Endothelial cell of umbilical vein (primary cell): Measurements from ENCODE around the gene ZDHHC14.

ENCODE experiments used
- CTCF ChIP-seq, 2 donors: IDR thresholded peaks; 1 replicate in 1 of 2; 2 replicates in 1 of 2; pipeline ENCODE4 v1.5.1; 2011; ENCODE audit warnings: low read length in 2 of 2, mild to moderate bottlenecking in 2 of 2, moderate library complexity in 2 of 2, control low read depth in 1 of 2, inconsistent platforms in 1 of 2, low read depth in 1 of 2; ENCODE audit not compliant: insufficient read depth in 1 of 2; ENCODE audit errors: extremely low read depth in 1 of 2
- EZH2 ChIP-seq: IDR thresholded peaks from 2 replicates; pipeline ENCODE4 v1.6.1; 2012; ENCODE audit warnings: borderline replicate concordance, low read depth, mild to moderate bottlenecking, moderate library complexity, low read length, inconsistent platforms; ENCODE audit not compliant: severe bottlenecking
- FOS ChIP-seq: IDR thresholded peaks from 2 replicates; pipeline ENCODE4 v1.6.1; 2011; ENCODE audit warnings: mild to moderate bottlenecking, low read length, moderate library complexity, borderline replicate concordance; ENCODE audit not compliant: insufficient read depth
- GATA2 ChIP-seq: IDR thresholded peaks from 2 replicates; pipeline ENCODE4 v1.7.0; 2011; ENCODE audit warnings: low read depth, mild to moderate bottlenecking, moderate library complexity, mixed read lengths, low read length; ENCODE audit not compliant: insufficient read length, insufficient read depth
- POLR2A ChIP-seq: IDR thresholded peaks from 2 replicates; pipeline ENCODE4 v1.6.1; 2012; ENCODE audit warnings: low read depth, mild to moderate bottlenecking, control low read depth, low read length
- POLR2AphosphoS5 ChIP-seq: IDR thresholded peaks from 2 replicates; pipeline ENCODE4 v1.6.1; 2012; ENCODE audit warnings: low read depth, mild to moderate bottlenecking, control low read depth, low read length, moderate library complexity; ENCODE audit not compliant: insufficient read depth

DNA sequence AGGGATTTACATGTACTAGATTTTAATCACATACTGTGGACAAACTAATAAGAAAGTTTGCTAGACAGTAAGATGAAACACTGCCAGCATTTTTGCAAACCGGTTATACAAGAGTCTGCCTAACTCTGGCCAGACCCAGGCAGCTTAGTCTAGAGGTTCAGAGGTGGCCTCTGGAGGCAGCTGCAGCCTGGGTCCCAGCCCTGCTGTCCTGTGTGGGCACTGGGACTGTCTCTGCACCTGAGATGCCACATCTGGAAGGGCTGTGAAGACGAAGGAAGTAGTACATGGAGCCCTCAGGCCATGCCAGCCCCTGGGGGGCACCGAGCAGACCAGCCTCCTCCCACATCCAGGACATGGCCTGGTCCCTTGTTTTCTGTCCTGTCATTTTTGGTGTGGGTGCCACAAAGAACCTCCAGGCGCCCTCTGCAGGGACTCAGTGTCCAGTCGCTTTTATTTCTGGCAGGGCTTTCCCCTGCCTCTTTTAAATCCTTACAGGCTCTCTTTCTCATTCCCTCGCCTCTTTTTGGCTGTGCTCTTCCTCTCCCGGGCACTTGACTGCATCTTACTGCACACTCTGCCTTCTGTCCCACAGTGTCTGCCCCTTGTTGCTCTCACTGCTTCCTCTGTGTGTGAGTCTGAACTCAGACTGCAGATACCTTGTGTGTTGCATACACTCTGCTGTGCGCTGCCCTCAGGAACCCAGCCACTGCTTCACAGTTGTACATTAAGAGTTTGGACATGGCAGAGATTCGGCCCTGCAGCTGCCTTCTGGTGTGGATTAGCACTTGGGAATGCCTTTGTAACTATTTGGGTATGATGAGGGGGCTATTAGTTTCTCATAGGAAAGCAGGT is 216.7 kb downstream of the ZDHHC14 start:
- TF ChIP-seq POLR2AphosphoS5 (no peak), CTCF (IDR thresholded peaks at IDR 0.05; ENCODE audit: extremely low read depth in 1 of 2, insufficient read depth in 1 of 2, low read depth in 1 of 2, low read length in 2 of 2) (peak; percentile 50 to 68), GATA2 (no peak), FOS (no peak), EZH2 (no peak), POLR2A (no peak)
